ENCODE results near the gene TUBAL3. TPM values are rescaled to one million over a fixed set of nuclear protein-coding genes. Genes with fewer than 3 reads are reported as not detected.

Gene TUBAL3
- total RNA-seq, 1 experiment from 2014 or later, result 0.15 TPM

DNA sequence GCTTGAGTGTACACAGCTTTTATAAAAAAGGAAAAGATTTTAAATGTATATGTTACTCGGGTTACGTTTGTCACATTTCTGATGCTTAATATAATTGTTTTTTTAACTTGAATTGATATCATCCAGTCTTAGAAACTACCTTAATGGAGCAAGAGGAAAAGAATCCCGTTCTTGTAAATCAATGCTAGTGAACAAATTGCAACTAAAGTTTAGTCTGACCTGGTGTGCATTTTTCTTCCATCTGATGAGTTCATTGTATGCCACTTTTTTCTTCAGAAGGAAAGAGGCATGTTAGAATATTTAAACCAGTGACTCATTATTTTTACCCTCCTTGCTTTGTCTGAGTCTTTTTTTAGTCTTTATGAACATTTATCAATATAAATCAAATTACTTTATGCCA is 42.4 kb upstream of the TUBAL3 start (continued):
- no peak for TF ChIP-seq ZNF263 (CRISPR knock-in tag; IDR thresholded peaks at IDR 0.05; ENCODE audit: low read depth)

DNA sequence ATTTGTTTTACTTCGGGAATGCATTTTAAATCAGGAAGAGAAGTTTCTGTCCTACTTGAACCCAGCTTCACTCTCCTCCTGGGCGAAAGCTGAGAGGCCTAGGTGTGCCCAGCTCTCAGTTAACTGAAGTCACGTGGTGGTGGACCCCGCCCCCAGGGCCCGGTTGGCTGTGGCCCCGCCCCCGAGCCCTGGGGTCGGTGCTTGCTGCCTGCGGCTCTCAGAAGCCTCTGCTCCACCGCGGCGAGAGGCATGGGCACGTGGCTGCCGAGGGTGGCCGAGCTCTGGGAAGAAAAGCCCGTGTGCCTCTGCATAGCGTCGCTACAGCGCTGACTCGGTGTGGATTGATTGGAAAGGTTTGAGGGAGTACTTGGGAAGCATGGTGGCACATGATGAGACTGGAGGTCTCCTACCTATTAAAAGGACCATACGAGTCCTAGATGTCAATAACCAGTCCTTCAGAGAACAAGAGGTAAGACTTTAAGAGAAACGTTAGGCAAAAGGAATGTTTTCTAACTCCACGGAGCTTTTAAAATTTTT is 41.8 kb upstream of the TUBAL3 start:
- peak overlapping the region; percentile 82 for H3K4me3 Mint-ChIP-seq
- H3K36me3 Mint-ChIP-seq, result peaks cover under 1% of the 10 kb centered on the region
- H3K27me3 Mint-ChIP-seq (ENCODE audit: low read depth), result no peaks in the 10 kb centered on the region
- no peaks in the 10 kb centered on the region for H3K9me3 Mint-ChIP-seq
- ChIA-PET CTCF (interaction anchor here (0.6 to 3.0 kb wide), 11 partner anchors 8 to 184 kb away, joined by 3 to 30 read pairs (median 5); no protein-coding TSS in a partner anchor), POLR2A (interaction anchor here (0.5 to 1.2 kb wide), 9 partner anchors 10 to 440 kb away, joined by 3 to 8 read pairs (median 4); no protein-coding TSS in a partner anchor)
- H3K4me1 Mint-ChIP-seq, result peaks cover 34% of the 10 kb centered on the region
- peak overlapping the region; percentile 93 for H3K27ac Mint-ChIP-seq
- ATAC-seq (peak; percentile 98), DNase-seq (ENCODE audit: low spot score) (peak; percentile 95)
- TF ChIP-seq ETV6 (CRISPR knock-in tag; IDR thresholded peaks at IDR 0.05), result 0 out of 2 replicates have a peak, but pooled peaks have one; percentile 56
- TF ChIP-seq, protein P1, sequence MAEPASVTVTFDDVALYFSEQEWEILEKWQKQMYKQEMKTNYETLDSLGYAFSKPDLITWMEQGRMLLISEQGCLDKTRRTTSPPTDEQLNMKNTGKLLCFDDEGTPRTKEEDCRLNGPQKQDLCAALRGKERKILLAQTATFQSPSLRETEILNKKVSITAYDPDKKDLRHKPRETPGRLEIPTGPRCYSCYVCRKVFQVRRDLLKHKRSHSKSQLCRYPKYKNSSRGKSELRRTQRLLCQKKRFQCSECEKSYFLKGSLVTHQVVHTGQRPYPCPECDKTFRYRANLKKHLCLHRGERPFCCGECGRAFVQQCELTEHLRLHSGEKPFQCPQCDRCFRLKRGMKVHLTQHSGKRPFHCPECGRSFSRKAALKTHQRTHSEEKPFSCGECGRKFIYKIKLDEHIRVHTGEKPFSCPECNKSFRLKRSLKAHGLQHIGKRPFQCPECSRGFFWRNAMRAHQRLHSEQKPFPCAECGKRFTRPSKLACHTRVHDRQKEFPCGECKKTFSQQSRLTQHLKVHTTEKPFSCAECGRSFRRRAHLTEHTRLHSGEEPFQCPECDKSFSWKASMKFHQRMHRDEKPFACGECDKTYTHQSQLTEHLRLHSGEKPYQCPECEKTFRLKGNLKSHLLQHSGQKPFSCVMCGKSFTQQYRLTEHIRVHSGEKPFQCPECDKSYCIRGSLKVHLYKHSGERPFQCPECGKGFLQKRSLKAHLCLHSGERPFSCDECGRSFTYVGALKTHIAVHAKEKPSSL (CRISPR knock-in tag; conservative IDR thresholded peaks at IDR 0.05), result no peak
- TF ChIP-seq, protein P2, sequence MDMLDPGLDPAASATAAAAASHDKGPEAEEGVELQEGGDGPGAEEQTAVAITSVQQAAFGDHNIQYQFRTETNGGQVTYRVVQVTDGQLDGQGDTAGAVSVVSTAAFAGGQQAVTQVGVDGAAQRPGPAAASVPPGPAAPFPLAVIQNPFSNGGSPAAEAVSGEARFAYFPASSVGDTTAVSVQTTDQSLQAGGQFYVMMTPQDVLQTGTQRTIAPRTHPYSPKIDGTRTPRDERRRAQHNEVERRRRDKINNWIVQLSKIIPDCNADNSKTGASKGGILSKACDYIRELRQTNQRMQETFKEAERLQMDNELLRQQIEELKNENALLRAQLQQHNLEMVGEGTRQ (CRISPR knock-in tag; IDR thresholded peaks at IDR 0.05), result peak; percentile 95
- 0 out of 2 replicates have a peak, but pooled peaks have one; percentile 84 for TF ChIP-seq TEAD1 (CRISPR knock-in tag; IDR thresholded peaks at IDR 0.05)
- TF ChIP-seq, protein P3, sequence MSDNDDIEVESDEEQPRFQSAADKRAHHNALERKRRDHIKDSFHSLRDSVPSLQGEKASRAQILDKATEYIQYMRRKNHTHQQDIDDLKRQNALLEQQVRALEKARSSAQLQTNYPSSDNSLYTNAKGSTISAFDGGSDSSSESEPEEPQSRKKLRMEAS (CRISPR knock-in tag; IDR thresholded peaks at IDR 0.05), result peak; percentile 94
- peak; percentile 85 for TF ChIP-seq SP1 (CRISPR knock-in tag; conservative IDR thresholded peaks at IDR 0.05)
- TF ChIP-seq, protein P4, sequence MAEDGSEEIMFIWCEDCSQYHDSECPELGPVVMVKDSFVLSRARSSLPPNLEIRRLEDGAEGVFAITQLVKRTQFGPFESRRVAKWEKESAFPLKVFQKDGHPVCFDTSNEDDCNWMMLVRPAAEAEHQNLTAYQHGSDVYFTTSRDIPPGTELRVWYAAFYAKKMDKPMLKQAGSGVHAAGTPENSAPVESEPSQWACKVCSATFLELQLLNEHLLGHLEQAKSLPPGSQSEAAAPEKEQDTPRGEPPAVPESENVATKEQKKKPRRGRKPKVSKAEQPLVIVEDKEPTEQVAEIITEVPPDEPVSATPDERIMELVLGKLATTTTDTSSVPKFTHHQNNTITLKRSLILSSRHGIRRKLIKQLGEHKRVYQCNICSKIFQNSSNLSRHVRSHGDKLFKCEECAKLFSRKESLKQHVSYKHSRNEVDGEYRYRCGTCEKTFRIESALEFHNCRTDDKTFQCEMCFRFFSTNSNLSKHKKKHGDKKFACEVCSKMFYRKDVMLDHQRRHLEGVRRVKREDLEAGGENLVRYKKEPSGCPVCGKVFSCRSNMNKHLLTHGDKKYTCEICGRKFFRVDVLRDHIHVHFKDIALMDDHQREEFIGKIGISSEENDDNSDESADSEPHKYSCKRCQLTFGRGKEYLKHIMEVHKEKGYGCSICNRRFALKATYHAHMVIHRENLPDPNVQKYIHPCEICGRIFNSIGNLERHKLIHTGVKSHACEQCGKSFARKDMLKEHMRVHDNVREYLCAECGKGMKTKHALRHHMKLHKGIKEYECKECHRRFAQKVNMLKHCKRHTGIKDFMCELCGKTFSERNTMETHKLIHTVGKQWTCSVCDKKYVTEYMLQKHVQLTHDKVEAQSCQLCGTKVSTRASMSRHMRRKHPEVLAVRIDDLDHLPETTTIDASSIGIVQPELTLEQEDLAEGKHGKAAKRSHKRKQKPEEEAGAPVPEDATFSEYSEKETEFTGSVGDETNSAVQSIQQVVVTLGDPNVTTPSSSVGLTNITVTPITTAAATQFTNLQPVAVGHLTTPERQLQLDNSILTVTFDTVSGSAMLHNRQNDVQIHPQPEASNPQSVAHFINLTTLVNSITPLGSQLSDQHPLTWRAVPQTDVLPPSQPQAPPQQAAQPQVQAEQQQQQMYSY (CRISPR knock-in tag; IDR thresholded peaks at IDR 0.05), result no peak
- TF ChIP-seq, protein P5, sequence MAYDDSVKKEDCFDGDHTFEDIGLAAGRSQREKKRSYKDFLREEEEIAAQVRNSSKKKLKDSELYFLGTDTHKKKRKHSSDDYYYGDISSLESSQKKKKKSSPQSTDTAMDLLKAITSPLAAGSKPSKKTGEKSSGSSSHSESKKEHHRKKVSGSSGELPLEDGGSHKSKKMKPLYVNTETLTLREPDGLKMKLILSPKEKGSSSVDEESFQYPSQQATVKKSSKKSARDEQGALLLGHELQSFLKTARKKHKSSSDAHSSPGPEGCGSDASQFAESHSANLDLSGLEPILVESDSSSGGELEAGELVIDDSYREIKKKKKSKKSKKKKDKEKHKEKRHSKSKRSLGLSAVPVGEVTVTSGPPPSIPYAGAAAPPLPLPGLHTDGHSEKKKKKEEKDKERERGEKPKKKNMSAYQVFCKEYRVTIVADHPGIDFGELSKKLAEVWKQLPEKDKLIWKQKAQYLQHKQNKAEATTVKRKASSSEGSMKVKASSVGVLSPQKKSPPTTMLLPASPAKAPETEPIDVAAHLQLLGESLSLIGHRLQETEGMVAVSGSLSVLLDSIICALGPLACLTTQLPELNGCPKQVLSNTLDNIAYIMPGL (CRISPR knock-in tag; IDR thresholded peaks at IDR 0.05), result 0 out of 2 replicates have a peak, but pooled peaks have one; percentile 30
- peak; percentile 73; the same call in 1 of the 2 replicates for TF ChIP-seq NFE2L1 (CRISPR knock-in tag; IDR thresholded peaks at IDR 0.05)
- TF ChIP-seq OVOL2 (CRISPR knock-in tag; IDR thresholded peaks at IDR 0.05; ENCODE audit: borderline replicate concordance), result no peak
- TF ChIP-seq, protein P6, sequence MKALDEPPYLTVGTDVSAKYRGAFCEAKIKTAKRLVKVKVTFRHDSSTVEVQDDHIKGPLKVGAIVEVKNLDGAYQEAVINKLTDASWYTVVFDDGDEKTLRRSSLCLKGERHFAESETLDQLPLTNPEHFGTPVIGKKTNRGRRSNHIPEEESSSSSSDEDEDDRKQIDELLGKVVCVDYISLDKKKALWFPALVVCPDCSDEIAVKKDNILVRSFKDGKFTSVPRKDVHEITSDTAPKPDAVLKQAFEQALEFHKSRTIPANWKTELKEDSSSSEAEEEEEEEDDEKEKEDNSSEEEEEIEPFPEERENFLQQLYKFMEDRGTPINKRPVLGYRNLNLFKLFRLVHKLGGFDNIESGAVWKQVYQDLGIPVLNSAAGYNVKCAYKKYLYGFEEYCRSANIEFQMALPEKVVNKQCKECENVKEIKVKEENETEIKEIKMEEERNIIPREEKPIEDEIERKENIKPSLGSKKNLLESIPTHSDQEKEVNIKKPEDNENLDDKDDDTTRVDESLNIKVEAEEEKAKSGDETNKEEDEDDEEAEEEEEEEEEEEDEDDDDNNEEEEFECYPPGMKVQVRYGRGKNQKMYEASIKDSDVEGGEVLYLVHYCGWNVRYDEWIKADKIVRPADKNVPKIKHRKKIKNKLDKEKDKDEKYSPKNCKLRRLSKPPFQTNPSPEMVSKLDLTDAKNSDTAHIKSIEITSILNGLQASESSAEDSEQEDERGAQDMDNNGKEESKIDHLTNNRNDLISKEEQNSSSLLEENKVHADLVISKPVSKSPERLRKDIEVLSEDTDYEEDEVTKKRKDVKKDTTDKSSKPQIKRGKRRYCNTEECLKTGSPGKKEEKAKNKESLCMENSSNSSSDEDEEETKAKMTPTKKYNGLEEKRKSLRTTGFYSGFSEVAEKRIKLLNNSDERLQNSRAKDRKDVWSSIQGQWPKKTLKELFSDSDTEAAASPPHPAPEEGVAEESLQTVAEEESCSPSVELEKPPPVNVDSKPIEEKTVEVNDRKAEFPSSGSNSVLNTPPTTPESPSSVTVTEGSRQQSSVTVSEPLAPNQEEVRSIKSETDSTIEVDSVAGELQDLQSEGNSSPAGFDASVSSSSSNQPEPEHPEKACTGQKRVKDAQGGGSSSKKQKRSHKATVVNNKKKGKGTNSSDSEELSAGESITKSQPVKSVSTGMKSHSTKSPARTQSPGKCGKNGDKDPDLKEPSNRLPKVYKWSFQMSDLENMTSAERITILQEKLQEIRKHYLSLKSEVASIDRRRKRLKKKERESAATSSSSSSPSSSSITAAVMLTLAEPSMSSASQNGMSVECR (CRISPR knock-in tag; IDR thresholded peaks at IDR 0.05; ENCODE audit: borderline replicate concordance), result peak; percentile 54; the same call in 1 of the 2 replicates
- peak; percentile 82; the same call in 1 of the 2 replicates for TF ChIP-seq FOXP1 (CRISPR knock-in tag; IDR thresholded peaks at IDR 0.05; ENCODE audit: borderline replicate concordance)
- no peak for TF ChIP-seq NR3C1 (CRISPR knock-in tag; conservative IDR thresholded peaks at IDR 0.05; ENCODE audit: low read depth)
- TF ChIP-seq ZNF263 (CRISPR knock-in tag; IDR thresholded peaks at IDR 0.05; ENCODE audit: low read depth), result no peak
- TF ChIP-seq GABPB1 (CRISPR knock-in tag; IDR thresholded peaks at IDR 0.05), result peak; percentile 53; the same call in 1 of the 2 replicates
- TF ChIP-seq SMAD3 (CRISPR knock-in tag; IDR thresholded peaks at IDR 0.05; ENCODE audit: borderline replicate concordance), result peak; percentile 85
- TF ChIP-seq, protein P7, sequence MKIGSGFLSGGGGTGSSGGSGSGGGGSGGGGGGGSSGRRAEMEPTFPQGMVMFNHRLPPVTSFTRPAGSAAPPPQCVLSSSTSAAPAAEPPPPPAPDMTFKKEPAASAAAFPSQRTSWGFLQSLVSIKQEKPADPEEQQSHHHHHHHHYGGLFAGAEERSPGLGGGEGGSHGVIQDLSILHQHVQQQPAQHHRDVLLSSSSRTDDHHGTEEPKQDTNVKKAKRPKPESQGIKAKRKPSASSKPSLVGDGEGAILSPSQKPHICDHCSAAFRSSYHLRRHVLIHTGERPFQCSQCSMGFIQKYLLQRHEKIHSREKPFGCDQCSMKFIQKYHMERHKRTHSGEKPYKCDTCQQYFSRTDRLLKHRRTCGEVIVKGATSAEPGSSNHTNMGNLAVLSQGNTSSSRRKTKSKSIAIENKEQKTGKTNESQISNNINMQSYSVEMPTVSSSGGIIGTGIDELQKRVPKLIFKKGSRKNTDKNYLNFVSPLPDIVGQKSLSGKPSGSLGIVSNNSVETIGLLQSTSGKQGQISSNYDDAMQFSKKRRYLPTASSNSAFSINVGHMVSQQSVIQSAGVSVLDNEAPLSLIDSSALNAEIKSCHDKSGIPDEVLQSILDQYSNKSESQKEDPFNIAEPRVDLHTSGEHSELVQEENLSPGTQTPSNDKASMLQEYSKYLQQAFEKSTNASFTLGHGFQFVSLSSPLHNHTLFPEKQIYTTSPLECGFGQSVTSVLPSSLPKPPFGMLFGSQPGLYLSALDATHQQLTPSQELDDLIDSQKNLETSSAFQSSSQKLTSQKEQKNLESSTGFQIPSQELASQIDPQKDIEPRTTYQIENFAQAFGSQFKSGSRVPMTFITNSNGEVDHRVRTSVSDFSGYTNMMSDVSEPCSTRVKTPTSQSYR (CRISPR knock-in tag; IDR thresholded peaks at IDR 0.05), result peak; percentile 75; the same call in 1 of the 2 replicates
- TF ChIP-seq ZBTB21 (CRISPR knock-in tag; IDR thresholded peaks at IDR 0.05; ENCODE audit: borderline replicate concordance), result peak; percentile 24; the same call in 1 of the 2 replicates

Data from WTC11 (cell line).